ENCODE measurements around the gene ENOPH1.
"Not testable (repeated sequence)": the region's sequence is repeated elsewhere in the genome, so short reads cannot be mapped to it uniquely, and the experiment has no call there.

The ENOPH1 gene

GRCh38 chr4:82430193-82430963 lies at the start of gene ENOPH1, which contains the start of gene HNRNPDL:
ENOPH1 (plus strand) TSS chr4:82430590; CDS start chr4:82430830, 240 bp downstream.
HNRNPDL (minus strand) TSS chr4:82430462; CDS start chr4:82429690, 772 bp downstream.
- DNase-seq, result peak; percentile 90

- DNase-seq, result no peak
Measured at GRCh38 chr4:82380831-82381230, 49.6 kb upstream of the ENOPH1 start.

DNA sequence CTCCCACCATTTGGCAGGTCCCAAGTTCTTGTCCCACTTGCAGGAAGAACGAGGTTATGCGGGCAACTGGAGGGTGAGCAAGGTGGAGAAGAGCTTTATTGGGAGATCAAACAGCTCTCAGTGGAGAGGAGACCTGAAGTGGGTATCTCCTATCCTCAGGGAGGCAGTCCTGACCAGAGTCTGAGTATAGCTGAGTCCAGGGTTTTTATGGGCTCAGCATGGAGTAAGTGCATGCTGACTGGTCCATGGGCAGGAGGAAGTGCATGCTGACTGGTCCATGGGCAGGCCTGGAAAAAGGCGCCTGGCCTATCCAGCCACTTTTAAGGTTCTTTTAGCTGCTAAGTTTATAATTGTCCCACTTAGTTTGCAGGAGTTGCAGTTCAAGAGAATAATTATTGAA lies 49.2 kb upstream of the ENOPH1 start:
- DNase-seq, result no peak

GRCh38 chr4:82381661-82382296 lies 48.6 kb upstream of the ENOPH1 start:
- DNase-seq, result no peak

- DNase-seq, result no peak
Measured at GRCh38 chr4:82382751-82383150, 47.6 kb upstream of the ENOPH1 start.

GRCh38 chr4:82386312-82386711 lies 44.1 kb upstream of the ENOPH1 start:
- not testable (repeated sequence) for DNase-seq

- no peak for DNase-seq
Measured at GRCh38 chr4:82388405-82388804, 42.0 kb upstream of the ENOPH1 start.

DNA sequence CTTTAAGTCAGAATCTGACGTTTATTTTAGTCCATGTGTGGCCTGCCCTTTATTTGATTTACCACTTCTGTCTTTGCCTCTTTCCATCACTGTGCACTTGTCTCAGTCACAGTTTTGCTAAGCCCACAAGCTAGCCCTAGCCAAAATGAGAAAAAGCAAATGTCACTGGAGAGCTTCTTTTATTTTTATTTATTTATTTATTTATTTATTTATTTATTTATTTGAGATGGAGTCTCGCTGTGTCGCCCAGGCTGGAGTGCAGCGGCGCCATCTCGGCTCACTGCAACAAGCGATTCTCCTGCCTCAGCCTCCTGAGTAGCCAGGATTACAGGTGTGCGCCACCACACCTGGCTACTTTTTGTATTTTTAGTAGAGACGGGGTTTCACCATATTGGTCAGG lies 40.3 kb upstream of the ENOPH1 start:
- DNase-seq, result not testable (repeated sequence)

GRCh38 chr4:82394896-82395295 lies 35.5 kb upstream of the ENOPH1 start:
- DNase-seq, result no peak

DNA sequence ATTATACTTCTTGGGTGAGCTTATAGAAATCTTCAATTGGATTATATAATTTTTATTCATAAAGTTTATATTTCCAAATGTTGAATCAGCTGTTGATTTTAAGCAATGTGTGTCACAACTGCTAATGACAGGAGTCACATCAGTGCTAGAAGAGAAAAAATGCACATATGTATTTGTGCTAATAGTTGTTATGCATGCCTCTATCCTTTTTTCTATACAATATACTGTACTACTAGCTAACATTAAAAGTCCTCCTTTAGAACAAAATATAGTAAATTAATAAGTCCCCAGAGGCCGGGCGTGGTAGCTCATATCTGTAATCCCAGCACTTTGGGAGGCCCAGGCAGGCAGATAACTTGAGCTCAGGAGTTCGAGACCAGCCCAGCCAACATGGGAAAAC lies 32.9 kb upstream of the ENOPH1 start:
- no peak for DNase-seq

DNA sequence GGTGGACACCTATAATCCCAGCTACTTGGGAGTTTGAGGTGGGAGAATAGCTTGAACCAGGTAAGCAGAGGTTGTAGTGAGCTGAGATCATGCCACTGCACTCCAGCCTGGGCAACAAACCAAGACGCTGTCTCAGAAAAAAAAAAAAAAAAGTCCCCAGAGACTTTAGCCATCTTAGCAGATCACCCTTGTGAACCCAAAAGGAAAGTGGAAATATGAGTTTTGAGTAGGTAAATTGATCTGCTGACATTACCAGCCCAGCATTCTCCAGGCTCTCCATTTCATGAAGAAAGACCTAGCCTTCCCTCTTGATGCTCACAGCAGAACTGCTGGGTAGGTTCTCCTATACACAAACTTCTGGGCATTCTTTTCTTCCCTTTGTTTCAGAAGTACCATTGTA lies 32.1 kb upstream of the ENOPH1 start:
- DNase-seq, result no peak

GRCh38 chr4:82401600-82401999 lies 28.8 kb upstream of the ENOPH1 start:
- no peak for DNase-seq

DNA sequence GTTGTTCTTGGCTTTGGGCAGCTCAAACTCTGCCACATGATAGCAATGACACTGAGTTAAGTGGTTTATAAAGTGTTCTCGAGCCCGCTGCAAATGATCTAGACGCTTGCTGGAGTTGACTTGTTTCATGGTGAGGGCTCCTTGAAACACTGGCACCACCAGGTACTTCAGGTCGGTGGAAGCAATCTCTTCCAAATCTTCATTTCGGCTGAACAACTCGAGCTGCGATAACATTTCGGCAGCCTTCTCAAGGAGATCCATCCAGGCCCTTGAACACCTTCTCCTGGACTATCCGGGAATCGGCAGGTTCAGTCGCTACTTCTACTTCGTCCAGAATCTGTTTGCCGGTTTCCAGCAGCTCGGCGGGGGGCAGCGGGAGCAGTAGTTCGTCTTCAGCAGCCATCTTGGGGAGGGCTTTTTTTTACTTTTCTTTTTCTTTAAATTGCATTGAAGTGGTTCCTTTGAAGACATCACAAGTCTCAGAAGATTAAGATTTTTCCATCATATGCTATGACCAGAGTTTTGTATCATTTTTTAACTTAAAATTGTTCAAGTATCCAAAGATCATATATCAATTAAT lies 28.1 kb upstream of the ENOPH1 start:
- no peak for DNase-seq

DNA sequence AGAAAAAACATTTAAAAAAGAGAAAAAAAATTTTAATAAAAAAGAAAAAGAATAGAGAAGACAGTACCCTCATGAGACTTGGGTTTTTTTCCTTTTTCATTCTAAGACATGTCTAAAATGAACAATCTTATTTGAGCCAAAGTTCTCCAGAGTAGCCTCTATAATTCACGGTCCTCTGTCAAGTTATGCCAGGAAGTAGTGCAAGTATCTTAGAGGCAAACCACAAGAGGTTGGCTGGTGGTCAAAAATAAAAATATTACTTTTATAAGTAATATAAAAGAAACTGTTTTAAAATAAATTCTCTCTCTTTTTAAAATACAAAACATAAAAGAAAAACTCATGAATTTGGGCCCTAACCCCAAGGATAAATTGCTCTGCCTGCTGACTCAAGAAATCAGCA lies 26.7 kb upstream of the ENOPH1 start:
- no peak for DNase-seq

GRCh38 chr4:82415061-82415460 lies 15.3 kb upstream of the ENOPH1 start:
- DNase-seq, result not testable (repeated sequence)

DNA sequence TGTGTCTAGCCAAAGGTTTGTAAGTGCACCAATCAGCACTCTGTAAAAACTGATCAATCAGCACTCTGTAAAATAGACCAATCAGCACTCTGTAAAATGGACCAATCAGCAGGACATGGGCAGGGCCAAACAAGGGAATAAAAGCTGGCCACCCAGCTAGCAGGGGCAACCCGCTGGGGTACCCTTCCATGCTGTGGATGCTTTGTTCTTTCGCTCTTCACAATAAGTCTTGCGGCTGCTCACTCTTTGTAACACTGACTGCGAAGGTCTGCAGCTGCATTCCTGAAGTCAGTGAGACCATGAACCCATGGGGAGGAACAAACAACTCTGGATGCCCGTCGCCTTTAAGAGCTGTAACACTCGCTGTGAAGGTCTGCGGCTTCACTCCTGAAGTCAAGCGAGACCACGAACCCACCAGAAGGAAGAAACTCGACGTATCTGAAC lies 14.4 kb upstream of the ENOPH1 start:
- DNase-seq, result no peak

- no peak for DNase-seq
Measured at GRCh38 chr4:82419451-82419850, 10.9 kb upstream of the ENOPH1 start.

DNA sequence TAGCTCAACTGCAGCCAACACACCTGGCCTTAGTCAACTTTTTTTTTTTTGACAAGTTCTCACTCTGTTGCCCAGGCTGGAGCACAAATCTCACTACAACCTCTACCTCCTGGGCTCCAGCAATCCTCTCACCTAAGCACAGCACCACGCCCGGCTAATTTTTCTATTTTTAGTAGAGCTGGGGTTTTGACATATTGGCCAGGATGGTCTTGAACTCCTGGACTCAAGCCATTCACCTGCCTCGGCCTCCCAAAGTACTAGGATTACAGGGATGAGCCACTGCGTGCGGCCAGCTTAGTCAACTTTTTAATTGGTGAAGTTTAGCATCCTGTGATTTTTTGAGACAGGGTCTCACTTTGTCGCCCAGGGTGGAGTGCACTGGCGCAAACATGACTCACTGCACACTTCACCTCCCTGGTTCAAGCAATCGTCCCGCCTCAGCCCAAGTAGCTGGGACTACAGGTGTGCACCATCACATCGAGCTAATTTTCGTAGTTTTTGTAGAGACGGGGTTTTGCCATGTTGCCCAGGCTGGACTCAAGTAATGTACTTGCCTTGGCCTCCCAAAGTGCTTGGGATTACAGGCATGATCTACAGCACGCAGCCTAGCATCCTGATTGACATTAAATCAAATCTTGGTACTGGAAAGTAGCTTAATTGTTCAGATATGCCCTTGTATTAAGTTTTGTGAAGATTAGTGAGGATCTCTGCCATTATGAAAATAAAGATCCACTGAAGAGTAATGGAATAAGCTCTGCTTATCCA lies 8.4 kb upstream of the ENOPH1 start:
- no peak for DNase-seq

DNA sequence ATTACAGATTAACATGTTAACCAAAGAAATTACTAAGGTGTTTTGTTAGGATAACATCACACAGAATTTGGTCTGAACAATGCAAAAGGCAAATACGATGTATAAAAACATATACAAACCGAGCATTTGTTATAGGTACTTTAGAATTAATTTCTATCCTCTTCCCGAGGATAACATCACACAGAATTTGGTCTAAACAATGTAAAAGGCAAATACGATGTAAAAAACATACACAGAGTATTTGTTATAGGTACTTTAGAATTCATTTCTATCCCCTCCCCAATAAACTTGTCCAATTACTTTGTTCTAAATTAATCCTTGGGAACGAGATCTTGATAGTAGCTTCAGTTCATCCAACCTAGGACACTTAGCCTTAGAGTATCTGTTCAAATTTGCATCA lies 7.8 kb upstream of the ENOPH1 start:
- no peak for DNase-seq

DNA sequence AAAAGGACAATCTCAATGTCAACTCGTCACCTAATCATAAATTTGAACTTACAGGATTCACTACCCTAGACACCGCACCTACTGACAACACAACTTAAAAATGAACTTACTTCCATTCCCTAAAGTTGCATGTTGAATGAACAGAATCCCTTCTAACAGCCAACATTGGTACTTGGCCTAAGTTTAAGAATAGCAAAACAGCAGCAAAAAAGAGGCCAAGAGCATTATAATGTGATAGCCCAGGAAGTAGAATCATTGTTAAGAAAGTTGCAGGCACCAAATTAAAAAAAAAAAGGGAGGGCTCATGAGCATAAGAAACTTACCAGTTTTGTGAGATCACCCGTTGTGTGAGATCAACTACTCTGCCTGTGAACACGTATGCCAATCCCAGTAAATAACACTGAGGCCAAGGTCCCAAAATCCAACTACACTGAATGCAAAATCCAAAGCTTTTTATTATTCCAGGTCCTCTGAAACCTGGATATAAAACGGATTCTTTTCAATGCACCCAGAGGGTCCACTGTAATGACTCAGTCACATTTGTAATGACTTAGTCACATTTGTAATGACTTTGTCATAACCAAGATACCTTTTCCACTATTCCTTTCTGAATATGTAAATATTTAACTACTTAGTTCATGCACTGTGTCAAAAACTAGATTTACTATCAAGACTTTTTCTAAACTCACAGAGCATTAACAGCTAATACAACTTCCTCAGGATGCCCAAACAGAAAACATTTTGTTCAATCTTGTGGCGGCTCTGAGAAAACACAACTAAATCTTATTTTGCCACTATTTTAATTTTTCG lies 6.9 kb upstream of the ENOPH1 start:
- DNase-seq, result no peak

GRCh38 chr4:82425478-82425877 lies 4.9 kb upstream of the ENOPH1 start:
- no peak for DNase-seq

DNA sequence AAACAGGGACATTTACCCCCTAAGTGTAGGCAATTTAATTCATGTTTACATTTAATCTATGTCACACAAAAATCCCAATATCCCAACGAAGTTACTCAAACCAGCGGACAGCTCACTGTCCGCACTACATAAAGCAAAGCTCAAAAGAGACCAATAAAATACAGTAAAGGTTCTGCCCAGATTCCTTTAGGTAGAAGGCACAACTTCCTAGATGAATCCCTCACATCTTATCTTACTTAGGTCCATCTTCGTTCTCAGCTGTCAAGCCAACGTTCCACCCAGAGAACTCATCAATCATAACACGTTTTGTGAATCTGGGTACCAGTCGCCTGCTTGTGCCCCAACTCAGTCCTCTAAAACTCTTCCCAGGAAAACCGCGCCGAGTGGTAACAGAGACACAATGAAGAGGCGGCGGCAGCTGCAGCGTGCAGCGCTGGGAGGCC lies 1.8 kb upstream of the ENOPH1 start:
- no peak for DNase-seq
